ENCODE results near the gene BRCA1.

GRCh38 chr17:43062984-43063638 is 62.1 kb downstream of the BRCA1 start:
- no peak for TF ChIP-seq POLR2A (IDR thresholded peaks at IDR 0.05)
- TF ChIP-seq CTCF (IDR thresholded peaks at IDR 0.05): no peak

All from lower leg skin (tissue), 3 donors.